Heart right ventricle (tissue), 16 donors: ENCODE data around the gene DEPDC7. TPM values are rescaled to one million over a fixed set of nuclear protein-coding genes. Genes with fewer than 3 reads are reported as not detected.

Experiments used
- ATAC-seq, 8 donors: fragments of 200-7000 bp; cut with Tn5 transposase; one replicate each; pipeline ENCODE4 v1.9.1; 2020; ENCODE audit warnings: mild to moderate bottlenecking in 8 of 8, moderate library complexity in 8 of 8, moderate number of reproducible peaks in 1 of 8
- DNase-seq, 2 donors: peaks; one replicate each; pipeline ENCODE4 v3.0.0-alpha.2; 2020
- H3K27ac ChIP-seq, 10 donors: fragments of 200-600 bp; sonication (generic) in 2 of 10; one replicate each; pipeline versions ENCODE4 v1.5.0 to v1.8.0; 2020 to 2022; ENCODE audit warnings: mild to moderate bottlenecking in 3 of 10
- H3K27me3 ChIP-seq, 7 donors: fragments of 200-600 bp; one replicate each; pipeline ENCODE4 v1.8.0; 2021 to 2022; ENCODE audit warnings: mild to moderate bottlenecking in 2 of 7
- H3K36me3 ChIP-seq, 9 donors: fragments of 200-600 bp; sonication (generic) in 1 of 9; one replicate each; pipeline versions ENCODE4 v1.5.0 to v1.8.0; 2020 to 2022; ENCODE audit warnings: mild to moderate bottlenecking in 2 of 9
- H3K4me1 ChIP-seq, 9 donors: fragments of 200-600 bp; sonication (generic) in 1 of 9; one replicate each; pipeline versions ENCODE4 v1.5.0 to v1.8.0; 2020 to 2022; ENCODE audit warnings: mild to moderate bottlenecking in 4 of 9
- H3K4me3 ChIP-seq, 10 donors: fragments of 200-600 bp; sonication (generic) in 2 of 10; one replicate each; pipeline versions ENCODE4 v1.5.0 to v1.8.0; 2020 to 2022; ENCODE audit warnings: mild to moderate bottlenecking in 7 of 10, moderate library complexity in 2 of 10
- H3K9me3 ChIP-seq, 11 donors: fragments of 200-600 bp in 10 of 11; sonication (generic) in 2 of 11; one replicate each; pipeline versions ENCODE4 v1.5.0 to v1.8.0; 2013 to 2022; ENCODE audit warnings: mild to moderate bottlenecking in 2 of 11, control low read depth in 1 of 11, moderate library complexity in 1 of 11
- WGBS, 2 donors: extraction: QIAGEN DNeasy Blood & Tissue Kit; methylation state at CpG; one replicate each; pipeline ENCODE4 v1.1.7; 2013; ENCODE audit warnings: inconsistent platforms in 1 of 2; 5-methylcytosine and 5-hydroxymethylcytosine counted together
- intact Hi-C, 10 donors: fragments of 100-400 bp; cut with DNase I; formaldehyde crosslinking; loops; one replicate each; pipeline versions ENCODE4 v1.11.1 to v1.14.2; 2022
- polyA plus RNA-seq, 2 donors: library from polyadenylated mRNA; stranded (reverse); fragments of 200-250 nt; gene quantifications; one replicate each; pipeline ENCODE4 v1.2.3, GENCODE V29; 2013
- total RNA-seq, 10 donors: library from RNA; stranded (reverse); fragmentation: NEBNext Ultra II Directional in 3 of 10; extraction: Animal tissue kit (Norgen Biotek cat#: 25700) in 3 of 10; gene quantifications; one replicate each; pipeline versions ENCODE4 v1.2.1 to v1.2.4, GENCODE V29; 2021 to 2023
- TF ChIP-seq, protein P1 (sequence below), 9 donors: fragments of 200-600 bp; sonication (generic) in 2 of 9; IDR thresholded peaks; one replicate each; pipeline versions ENCODE4 v1.5.0 to v1.8.0; 2021 to 2022; ENCODE audit warnings: antibody characterized with exemption in 9 of 9, mild to moderate bottlenecking in 5 of 9, moderate library complexity in 1 of 9
- donor health status: Arrhythmogenic right ventricular cardiomyopathy.
- donor health status: ischemic (EF 13 %, LVEDD 7.1; RV severe dilation, severe dysfunction).
- donor health status: healthy with polysubstance abuse.
- donor health status: DM: no; HTN: yes; CAD: no.
- donor health status: DM: no; HTN: no; CAD: no.
- donor health status: ischemic (EF 25% LVEDD 6.9; RV normal size, moderate dysfunction).
- donor health status: ischemic (EF 25% LVEDD 5.7; RV mildly dilated, moderate dysfunction).
- donor health status: healthy.
- donor health status: DM: yes; HTN: yes; CAD: no.
- donor health status: Ischemic cardiomyopathy.
- donor health status: ischemic (EF 35%, LVEDD 5.7; RV mildly dilated, moderate dysfunction).
- donor health status: nonischemic (EF 11% LVEDD 7.7; RV severe dilation, severe dysfunction).
- donor health status: DM: yes; HTN: yes; CAD: no.
- donor health status: PGD.
- donor health status: ischemic (EF 29% LVEDD 5.4; RV normal size, mild dysfunction).
- donor health status: nonischemic (EF 23%, LVEDD 6.1; RV moderate dilation, normal function).

Gene DEPDC7
- total and polyA plus RNA-seq, 12 donors = 0.17 to 1.5 (median 0.31) TPM; not detected in 4

DNA sequence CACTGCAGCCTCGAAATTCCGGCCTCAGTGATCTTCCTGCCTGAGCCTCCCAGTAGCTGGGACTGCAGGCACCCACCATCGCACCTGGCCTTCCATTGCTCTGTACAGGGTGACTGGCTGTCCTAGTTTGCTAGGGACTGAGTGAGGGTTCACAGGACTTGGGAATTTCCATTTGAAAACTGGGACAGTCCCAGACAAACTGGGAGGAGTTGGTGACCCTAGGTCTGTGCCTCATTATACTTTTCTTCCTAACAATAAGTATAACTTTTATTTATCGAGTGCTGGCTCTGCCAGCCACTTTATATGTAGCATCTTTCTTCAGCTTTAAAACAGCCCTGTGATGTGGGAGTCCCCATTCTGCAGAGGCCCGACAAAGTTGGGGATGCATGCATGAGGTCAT, 49.2 kb downstream of the DEPDC7 start:
- DNase-seq (no peak), ATAC-seq (peak in 3 of 8 donors; percentile 6 to 16 (median 10))
- TF ChIP-seq, protein P1, sequence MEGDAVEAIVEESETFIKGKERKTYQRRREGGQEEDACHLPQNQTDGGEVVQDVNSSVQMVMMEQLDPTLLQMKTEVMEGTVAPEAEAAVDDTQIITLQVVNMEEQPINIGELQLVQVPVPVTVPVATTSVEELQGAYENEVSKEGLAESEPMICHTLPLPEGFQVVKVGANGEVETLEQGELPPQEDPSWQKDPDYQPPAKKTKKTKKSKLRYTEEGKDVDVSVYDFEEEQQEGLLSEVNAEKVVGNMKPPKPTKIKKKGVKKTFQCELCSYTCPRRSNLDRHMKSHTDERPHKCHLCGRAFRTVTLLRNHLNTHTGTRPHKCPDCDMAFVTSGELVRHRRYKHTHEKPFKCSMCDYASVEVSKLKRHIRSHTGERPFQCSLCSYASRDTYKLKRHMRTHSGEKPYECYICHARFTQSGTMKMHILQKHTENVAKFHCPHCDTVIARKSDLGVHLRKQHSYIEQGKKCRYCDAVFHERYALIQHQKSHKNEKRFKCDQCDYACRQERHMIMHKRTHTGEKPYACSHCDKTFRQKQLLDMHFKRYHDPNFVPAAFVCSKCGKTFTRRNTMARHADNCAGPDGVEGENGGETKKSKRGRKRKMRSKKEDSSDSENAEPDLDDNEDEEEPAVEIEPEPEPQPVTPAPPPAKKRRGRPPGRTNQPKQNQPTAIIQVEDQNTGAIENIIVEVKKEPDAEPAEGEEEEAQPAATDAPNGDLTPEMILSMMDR (IDR thresholded peaks at IDR 0.05) = no peak
- H3K36me3 ChIP-seq = peaks cover 0 to 92% (median 36%) of the 10 kb centered on the region in 9 donors
- intact Hi-C loops = loop anchor here (2.0 to 10.0 kb wide), 7 partner anchors 100 to 353 kb away; no protein-coding TSS in a partner anchor
- no peaks in the 10 kb centered on the region for H3K27me3 ChIP-seq
- H3K4me1 ChIP-seq = peaks cover 0 to 34% (median 14%) of the 10 kb centered on the region in 9 donors
- no peaks in the 10 kb centered on the region for H3K9me3 ChIP-seq
- H3K4me3 ChIP-seq = no peak overlapping the region
- 93% methylated on average over 5 of the region's 5 CpGs for WGBS, 2 donors
- H3K27ac ChIP-seq = peak overlapping the region in 2 of 10 donors; percentile 49 to 81

DNA sequence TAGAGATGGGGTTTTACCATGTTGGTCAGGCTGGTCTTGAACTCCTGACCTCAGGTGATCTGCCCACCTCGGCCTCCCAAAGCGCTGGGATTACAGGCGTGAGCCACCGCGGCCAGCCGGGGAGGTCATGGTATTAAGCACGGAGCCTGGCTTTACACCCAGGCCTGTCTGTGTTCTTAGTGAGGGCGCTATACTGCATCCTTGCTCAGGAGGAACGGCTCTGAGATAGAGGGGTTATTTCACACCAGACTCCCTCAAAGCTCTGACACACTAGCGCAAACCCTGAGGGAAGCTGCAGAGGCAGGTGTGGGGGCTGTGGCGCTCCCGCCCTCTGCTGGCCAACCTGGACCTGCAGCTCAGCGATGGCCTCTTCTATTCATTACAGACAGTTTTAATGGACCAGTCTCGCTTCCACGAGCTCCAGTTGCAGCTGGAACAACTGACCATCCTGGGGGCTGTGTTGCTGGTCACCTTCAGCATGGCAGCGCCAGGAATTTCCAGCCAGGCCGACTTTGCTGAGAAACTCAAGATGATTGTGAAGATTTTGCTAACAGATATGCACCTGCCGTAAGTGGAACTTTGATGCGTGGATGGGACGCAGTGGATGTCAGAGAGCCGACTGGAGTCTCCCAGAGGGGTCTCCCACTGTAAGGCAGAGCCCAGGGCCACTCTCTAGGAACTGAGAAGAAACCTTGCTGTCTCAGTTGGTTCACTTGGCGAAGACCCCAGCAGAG, 49.9 kb downstream of the DEPDC7 start:
- peaks cover 0 to 34% (median 14%) of the 10 kb centered on the region in 9 donors for H3K4me1 ChIP-seq
- no peak overlapping the region for H3K4me3 ChIP-seq
- ATAC-seq (peak; percentile 47 to 91 (median 83)), DNase-seq (peak; percentile 47 to 54)
- H3K36me3 ChIP-seq = peaks cover 0 to 92% (median 39%) of the 10 kb centered on the region in 9 donors
- TF ChIP-seq, protein P1 (IDR thresholded peaks at IDR 0.05) = peak; percentile 63 to 89 (median 83)
- H3K27me3 ChIP-seq = no peaks in the 10 kb centered on the region
- H3K9me3 ChIP-seq = no peaks in the 10 kb centered on the region
- 68 to 70% methylated on average over 22 of the region's 22 CpGs for WGBS, 2 donors
- intact Hi-C loops = loop anchor here (2.0 to 10.0 kb wide), 7 partner anchors 101 to 353 kb away; no protein-coding TSS in a partner anchor
- H3K27ac ChIP-seq = no peak overlapping the region

DNA sequence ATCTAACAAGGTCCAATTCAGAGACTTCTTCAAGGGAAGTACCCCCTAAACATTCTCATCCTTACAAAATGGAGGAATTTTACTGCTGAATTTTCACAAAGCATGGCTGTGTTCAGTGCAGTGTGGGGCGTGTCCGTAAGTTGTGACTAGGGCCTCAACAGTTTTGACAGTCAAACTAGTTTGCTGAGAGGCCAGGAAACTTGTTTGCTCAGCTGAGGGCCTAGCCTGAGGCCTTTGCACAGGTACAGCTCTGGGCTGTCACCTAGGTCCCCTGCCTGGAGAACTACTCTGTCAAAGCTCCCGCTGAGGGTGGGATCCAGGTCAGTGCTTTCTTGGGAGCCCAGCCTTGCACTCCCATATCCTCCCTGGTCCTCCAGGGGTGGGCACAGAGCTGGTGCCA, 51.6 kb downstream of the DEPDC7 start:
- WGBS, 2 donors = 96 to 99% methylated on average over 3 of the region's 3 CpGs
- Histone ChIP-seq H3K27me3 (no peaks in the 10 kb centered on the region), H3K4me3 (no peak overlapping the region), H3K27ac (no peak overlapping the region), H3K9me3 (no peaks in the 10 kb centered on the region), H3K4me1 (peaks cover 0 to 32% (median 14%) of the 10 kb centered on the region in 9 donors), H3K36me3 (peaks cover 0 to 92% (median 36%) of the 10 kb centered on the region in 9 donors)
- DNase-seq (no peak), ATAC-seq (no peak)
- intact Hi-C loops = loop anchor here in 7 of 10 donors (5.0 to 10.0 kb wide), 5 partner anchors 102 to 355 kb away; no protein-coding TSS in a partner anchor
- TF ChIP-seq, protein P1 (IDR thresholded peaks at IDR 0.05) = no peak

DNA sequence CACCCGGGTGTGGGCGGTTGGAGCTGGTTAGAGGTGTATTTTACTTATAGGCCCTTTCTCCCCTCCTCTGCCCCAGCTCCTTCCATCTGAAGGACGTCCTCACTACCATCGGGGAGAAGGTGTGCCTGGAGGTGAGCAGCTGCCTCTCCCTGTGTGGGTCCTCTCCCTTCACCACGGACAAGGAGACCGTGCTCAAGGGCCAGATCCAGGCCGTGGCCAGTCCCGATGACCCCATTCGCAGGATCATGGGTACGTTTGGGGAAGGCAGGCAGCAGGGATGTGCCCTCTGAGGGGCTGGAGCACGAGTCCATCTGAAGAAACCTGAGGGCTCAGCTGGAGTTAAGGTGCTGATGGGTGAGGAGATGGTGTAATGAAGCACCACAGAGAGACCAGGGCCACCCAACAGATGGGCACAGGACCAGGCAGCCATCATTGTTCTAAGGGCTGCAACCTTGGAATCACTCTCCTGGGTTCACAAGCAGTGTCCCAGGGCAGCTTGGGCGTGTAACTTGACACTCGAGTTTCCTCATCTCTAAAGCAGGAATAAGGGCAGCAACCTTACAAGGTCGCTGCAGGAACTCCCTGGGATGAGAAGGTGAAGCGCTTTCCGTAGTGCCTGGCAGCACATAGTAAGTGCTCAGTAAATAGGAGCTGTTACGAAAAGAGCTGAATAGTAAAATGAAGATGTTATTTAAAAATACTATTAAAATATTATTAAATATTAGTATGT, 53.1 kb downstream of the DEPDC7 start:
- H3K27ac ChIP-seq = no peak overlapping the region
- DNase-seq = no peak
- no peak overlapping the region for H3K4me3 ChIP-seq
- peaks cover 0 to 17% (median 8%) of the 10 kb centered on the region in 9 donors for H3K4me1 ChIP-seq
- no peaks in the 10 kb centered on the region for H3K9me3 ChIP-seq
- WGBS, 2 donors = 95 to 96% methylated on average over 17 of the region's 17 CpGs
- intact Hi-C loops = loop anchor here in 7 of 10 donors (5.0 to 10.0 kb wide), 5 partner anchors 104 to 356 kb away; no protein-coding TSS in a partner anchor
- no peaks in the 10 kb centered on the region for H3K27me3 ChIP-seq
- no peak for ATAC-seq
- TF ChIP-seq, protein P1 (IDR thresholded peaks at IDR 0.05) = no peak
- peaks cover 0 to 94% (median 43%) of the 10 kb centered on the region in 9 donors for H3K36me3 ChIP-seq
